Trophoblast cell (in vitro differentiated cells and primary cell): Measurements from ENCODE around the gene SPINT1.

Experiments
- DNase-seq, 2 donors: peaks; one replicate each; pipeline ENCODE4 v3.0.0-alpha.2; 2016
- H2AFZ ChIP-seq: 2 replicates; pipeline ENCODE4 v1.6.1; 2013; ENCODE audit warnings: low read length, moderate library complexity, mild to moderate bottlenecking; ENCODE audit not compliant: insufficient read depth, poor library complexity
- H2AK5ac ChIP-seq: 2 replicates; pipeline ENCODE4 v1.6.1; 2013; ENCODE audit warnings: mild to moderate bottlenecking, low read length
- H2BK120ac ChIP-seq: 2 replicates; pipeline ENCODE4 v1.6.1; 2013; ENCODE audit warnings: low read length, mild to moderate bottlenecking, moderate library complexity; ENCODE audit not compliant: insufficient read depth, poor library complexity
- H2BK12ac ChIP-seq: 2 replicates; pipeline ENCODE4 v1.6.1; 2013; ENCODE audit warnings: mild to moderate bottlenecking, low read length, moderate library complexity
- H2BK5ac ChIP-seq: 2 replicates; pipeline ENCODE4 v1.6.1; 2013; ENCODE audit warnings: low read length, low read depth, moderate library complexity, mild to moderate bottlenecking; ENCODE audit not compliant: poor library complexity
- H3K14ac ChIP-seq: 2 replicates; pipeline ENCODE4 v1.6.1; 2013; ENCODE audit warnings: mild to moderate bottlenecking, low read length
- H3K18ac ChIP-seq: 2 replicates; pipeline ENCODE4 v1.6.1; 2013; ENCODE audit warnings: mild to moderate bottlenecking, low read length
- H3K23ac ChIP-seq: 2 replicates; pipeline ENCODE4 v1.6.1; 2013; ENCODE audit warnings: low read length
- H3K27ac ChIP-seq: 2 replicates; pipeline ENCODE4 v1.5.1; 2013; ENCODE audit warnings: low read depth, mild to moderate bottlenecking, inconsistent platforms, low read length, moderate library complexity
- H3K27me3 ChIP-seq: 2 replicates; pipeline ENCODE4 v1.6.1; 2013; ENCODE audit warnings: inconsistent platforms, mild to moderate bottlenecking, low read length, moderate library complexity; ENCODE audit not compliant: insufficient read depth
- H3K36me3 ChIP-seq, 2 experiments: 1 replicate in 1 of 2; 2 replicates in 1 of 2; pipeline ENCODE4 v1.6.1; 2013; ENCODE audit warnings: low read length in 2 of 2, mild to moderate bottlenecking in 2 of 2, moderate library complexity in 1 of 2; ENCODE audit not compliant: insufficient read depth in 2 of 2, control insufficient read depth in 1 of 2
- H3K4ac ChIP-seq: 2 replicates; pipeline ENCODE4 v1.6.1; 2013; ENCODE audit warnings: low read depth, mild to moderate bottlenecking, low read length, moderate library complexity
- H3K4me1 ChIP-seq, 2 experiments: 1 replicate in 1 of 2; 2 replicates in 1 of 2; pipeline ENCODE4 v1.6.1; 2013; ENCODE audit warnings: low read length in 2 of 2, mild to moderate bottlenecking in 2 of 2, moderate library complexity in 1 of 2; ENCODE audit not compliant: insufficient read depth in 2 of 2, control insufficient read depth in 1 of 2
- H3K4me2 ChIP-seq: 2 replicates; pipeline ENCODE4 v1.6.1; 2013; ENCODE audit warnings: inconsistent platforms, mild to moderate bottlenecking, low read length, moderate library complexity
- H3K4me3 ChIP-seq: 2 replicates; pipeline ENCODE4 v1.5.1; 2013; ENCODE audit warnings: mild to moderate bottlenecking, low read depth, low read length, inconsistent platforms
- H3K79me1 ChIP-seq: one replicate; pipeline ENCODE4 v1.6.1; 2013; ENCODE audit warnings: low read length
- H3K79me2 ChIP-seq: 2 replicates; pipeline ENCODE4 v1.6.1; 2013; ENCODE audit warnings: low read length, mild to moderate bottlenecking; ENCODE audit not compliant: control insufficient read depth, insufficient read depth, poor library complexity
- H3K9ac ChIP-seq: 2 replicates; pipeline ENCODE4 v1.6.1; 2013; ENCODE audit warnings: mild to moderate bottlenecking, low read length
- H3K9me3 ChIP-seq: 2 replicates; pipeline ENCODE4 v1.6.1; 2013; ENCODE audit warnings: low read depth, mild to moderate bottlenecking, control low read depth, inconsistent platforms, low read length; ENCODE audit not compliant: insufficient read depth
- H4K12ac ChIP-seq: 2 replicates; pipeline ENCODE4 v1.6.1; 2013; ENCODE audit warnings: low read depth, mild to moderate bottlenecking, low read length, moderate library complexity
- H4K8ac ChIP-seq: 2 replicates; pipeline ENCODE4 v1.6.1; 2013; ENCODE audit warnings: low read depth, mild to moderate bottlenecking, low read length, moderate library complexity
- H4K91ac ChIP-seq: one replicate; pipeline ENCODE4 v1.6.1; 2013; ENCODE audit warnings: low read depth, mild to moderate bottlenecking, low read length, moderate library complexity
- WGBS: extraction: QIAGEN DNeasy Blood & Tissue Kit; methylation state at CpG from one replicate; pipeline ENCODE4 v1.1.7; 2013; ENCODE audit warnings: missing lambda C conversion rate; ENCODE audit not compliant: insufficient read length, insufficient coverage; ENCODE audit errors: extremely low coverage; 5-methylcytosine and 5-hydroxymethylcytosine counted together

SPINT1 gene

GRCh38 chr15:40826423-40827075 lies 17.3 kb upstream of the SPINT1 start:
- no CpG with 5 or more reads among the region's 4 CpGs for WGBS
- Histone ChIP-seq H3K9ac (no peak overlapping the region), H3K4ac (no peak overlapping the region)

GRCh38 chr15:40828447-40829036 lies 15.3 kb upstream of the SPINT1 start, which contains the start of gene PPP1R14D:
TSS of gene PPP1R14D (minus strand) at chr15:40828708. CDS start at chr15:40828641, 67 bp downstream.
- Histone ChIP-seq H3K23ac (no peak within 1 kb of the TSS), H4K12ac (no peak within 1 kb of the TSS)

More at GRCh38 chr15:40826423-40827075, 17.3 kb upstream of the SPINT1 start:
- Histone ChIP-seq H3K14ac (no peak overlapping the region), H4K8ac (no peak overlapping the region), H4K91ac (no peak overlapping the region), H3K79me2 (no peaks in the 10 kb centered on the region), H3K18ac (no peak overlapping the region), H2BK5ac (no peak overlapping the region), H3K27me3 (no peaks in the 10 kb centered on the region), H4K12ac (no peak overlapping the region), H2BK12ac (no peak overlapping the region), H2AFZ (no peak overlapping the region), H3K23ac (no peak overlapping the region), H3K4me2 (no peak overlapping the region), H2BK120ac (no peak overlapping the region), H2AK5ac (no peak overlapping the region), H3K36me3 (no peaks in the 10 kb centered on the region), H3K79me1 (no peaks in the 10 kb centered on the region), H3K27ac (peak overlapping the region; percentile 7), H3K9me3 (no peaks in the 10 kb centered on the region), H3K4me3 (no peak overlapping the region), H3K4me1 (peaks cover 5 to 7% of the 10 kb centered on the region in 2 experiments)
- DNase-seq = no peak

GRCh38 chr15:40829115-40829514 lies 14.7 kb upstream of the SPINT1 start:
- Histone ChIP-seq H2BK120ac (no peak overlapping the region), H3K9ac (no peak overlapping the region), H2AK5ac (no peak overlapping the region), H3K23ac (no peak overlapping the region), H3K79me1 (no peaks in the 10 kb centered on the region), H4K91ac (no peak overlapping the region), H3K18ac (no peak overlapping the region), H4K12ac (no peak overlapping the region), H2BK12ac (no peak overlapping the region), H3K36me3 (no peaks in the 10 kb centered on the region), H3K79me2 (no peaks in the 10 kb centered on the region), H3K9me3 (no peaks in the 10 kb centered on the region), H3K27me3 (no peaks in the 10 kb centered on the region), H3K14ac (no peak overlapping the region), H2BK5ac (no peak overlapping the region), H3K4ac (no peak overlapping the region), H2AFZ (no peak overlapping the region), H4K8ac (no peak overlapping the region), H3K4me2 (no peak overlapping the region), H3K4me3 (no peak overlapping the region), H3K27ac (no peak overlapping the region), H3K4me1 (peaks cover 5 to 7% of the 10 kb centered on the region in 2 experiments)
- peak in 1 of 2 donors; percentile 26 for DNase-seq
- WGBS = no CpG with 5 or more reads among the region's 7 CpGs

More at GRCh38 chr15:40828447-40829036, 15.3 kb upstream of the SPINT1 start, which contains the start of gene PPP1R14D:
- no CpG with 5 or more reads among the region's 6 CpGs for WGBS
- peaks cover 5 to 7% of the 10 kb centered on the region in 2 experiments for H3K4me1 ChIP-seq
- no peak for DNase-seq
- no peak within 1 kb of the TSS for H3K27ac ChIP-seq
- no peak within 1 kb of the TSS for H3K4ac ChIP-seq
- no peak within 1 kb of the TSS for H2BK5ac ChIP-seq
- no peak within 1 kb of the TSS for H2AFZ ChIP-seq
- peak within 1 kb of the TSS; percentile 45 for H2BK12ac ChIP-seq
- no peak within 1 kb of the TSS for H4K8ac ChIP-seq
- no peak within 1 kb of the TSS for H3K4me3 ChIP-seq
- no peak within 1 kb of the TSS for H3K4me2 ChIP-seq
- H4K91ac ChIP-seq = no peak within 1 kb of the TSS
- no peak within 1 kb of the TSS for H3K9ac ChIP-seq
- no peak within 1 kb of the TSS for H3K18ac ChIP-seq
- H3K79me2 ChIP-seq = no peaks in the 10 kb centered on the region
- peak within 1 kb of the TSS; percentile 24 for H2AK5ac ChIP-seq
- no peaks in the 10 kb centered on the region for H3K36me3 ChIP-seq
- H3K79me1 ChIP-seq = no peaks in the 10 kb centered on the region
- H2BK120ac ChIP-seq = no peak within 1 kb of the TSS
- H3K14ac ChIP-seq = no peak within 1 kb of the TSS
- H3K27me3 ChIP-seq = no peaks in the 10 kb centered on the region
- H3K9me3 ChIP-seq = no peaks in the 10 kb centered on the region

GRCh38 chr15:40830884-40831283 lies 13.0 kb upstream of the SPINT1 start:
- Histone ChIP-seq H3K79me1 (no peaks in the 10 kb centered on the region), H2BK12ac (no peak overlapping the region), H4K91ac (no peak overlapping the region), H3K36me3 (peaks cover 0 to under 1% of the 10 kb centered on the region in 2 experiments), H2AFZ (no peak overlapping the region), H3K4me2 (no peak overlapping the region), H3K14ac (no peak overlapping the region), H3K4me3 (no peak overlapping the region), H3K18ac (no peak overlapping the region), H3K9me3 (no peaks in the 10 kb centered on the region), H3K79me2 (no peaks in the 10 kb centered on the region), H2BK5ac (no peak overlapping the region), H4K12ac (no peak overlapping the region), H2AK5ac (no peak overlapping the region), H3K9ac (no peak overlapping the region), H3K4ac (no peak overlapping the region), H2BK120ac (no peak overlapping the region), H3K4me1 (peaks cover 0 to 2% of the 10 kb centered on the region in 2 experiments), H3K27ac (no peak overlapping the region), H4K8ac (no peak overlapping the region), H3K27me3 (no peaks in the 10 kb centered on the region), H3K23ac (no peak overlapping the region)
- DNase-seq = no peak
- no CpG with 5 or more reads among the region's 2 CpGs for WGBS
